K562 (cell line): ENCODE results near the gene EEF1A1.

Experiments
- ADNP ChIP-seq: fragments of 200-800 bp; sonication (Bioruptor generic); IDR thresholded peaks from 2 replicates; pipeline ENCODE4 v1.6.1; 2016; ENCODE audit warnings: missing genetic modification characterization, missing compliant biosample characterization
- BDP1 ChIP-seq: IDR thresholded peaks from 3 replicates; pipeline ENCODE4 v1.6.1; 2011; ENCODE audit not compliant: insufficient read length, insufficient read depth
- CTCF ChIP-seq, 3 experiments: IDR thresholded peaks in 2 of 3; conservative IDR thresholded peaks in 1 of 3; 2 replicates each; pipeline ENCODE4 v1.5.1; 2011 to 2012; ENCODE audit warnings: low read length in 3 of 3, mild to moderate bottlenecking in 3 of 3, control low read depth in 2 of 3, improper control_type of control experiment in 1 of 3, inconsistent platforms in 1 of 3, low read depth in 1 of 3, mixed read lengths in 1 of 3, moderate library complexity in 1 of 3; ENCODE audit not compliant: insufficient read depth in 2 of 3
- ETS1 ChIP-seq: conservative IDR thresholded peaks from 2 replicates; pipeline ENCODE4 v1.6.1; 2011; ENCODE audit warnings: low read depth, mild to moderate bottlenecking, low read length; ENCODE audit not compliant: control insufficient read depth
- FOXM1 ChIP-seq, 2 experiments: fragments of 450-650 bp in 1 of 2; sonication (generic) in 1 of 2; formaldehyde crosslinking in 1 of 2; IDR thresholded peaks; 2 replicates each; pipeline versions ENCODE4 v1.6.1 to v1.9.0; 2017 to 2022; ENCODE audit warnings: low read depth in 2 of 2, mild to moderate bottlenecking in 2 of 2, missing genetic modification reagents in 1 of 2, moderate library complexity in 1 of 2
- HOXB6 ChIP-seq: fragments of 250-450 bp; sonication (Bioruptor Pico); IDR thresholded peaks from 2 replicates; pipeline ENCODE4 v1.5.1; 2022; ENCODE audit warnings: mild to moderate bottlenecking, borderline replicate concordance
- IRF1 ChIP-seq: sonication (generic); formaldehyde crosslinking; IDR thresholded peaks from 2 replicates; pipeline ENCODE4 v1.8.0; 2022; ENCODE audit warnings: missing genetic modification reagents, mild to moderate bottlenecking, borderline replicate concordance
- POLR2A ChIP-seq: fragments of 450-650 bp; conservative IDR thresholded peaks from 2 replicates; pipeline ENCODE4 v1.6.1; 2016
- SMARCB1 ChIP-seq: IDR thresholded peaks from 2 replicates; pipeline ENCODE4 v1.6.1; 2011; ENCODE audit warnings: improper control_type of control experiment, low read depth; ENCODE audit not compliant: insufficient read length
- TRIM28 ChIP-seq: fragments of 450-650 bp; IDR thresholded peaks from 2 replicates; pipeline ENCODE4 v1.6.1; 2017
- ZBTB33 ChIP-seq: sonication (generic); formaldehyde crosslinking; IDR thresholded peaks from 2 replicates; pipeline ENCODE4 v1.8.1; 2023; ENCODE audit warnings: mild to moderate bottlenecking, missing genetic modification reagents
- ZFP91 ChIP-seq: sonication (generic); formaldehyde crosslinking; IDR thresholded peaks from 2 replicates; pipeline ENCODE4 v1.8.0; 2022; ENCODE audit warnings: mild to moderate bottlenecking, missing genetic modification reagents
- ZKSCAN8 ChIP-seq: fragments of 200-800 bp; sonication (Bioruptor generic); IDR thresholded peaks from 2 replicates; pipeline ENCODE4 v1.6.1; 2016; ENCODE audit warnings: missing genetic modification characterization, missing compliant biosample characterization

GRCh38 chr6:73520688-73521350 is at the start of gene EEF1A1:
- no peak for TF ChIP-seq CTCF (IDR thresholded peaks at IDR 0.05 in 2 of 3, conservative IDR thresholded peaks at IDR 0.05 in 1 of 3; ENCODE audit: insufficient read depth in 2 of 3, low read depth in 1 of 3, low read length in 3 of 3)
- no peak for TF ChIP-seq TRIM28
- TF ChIP-seq HOXB6 (CRISPR knock-in tag): no peak
- TF ChIP-seq SMARCB1: no peak
- peak; percentile 84; the same call in 1 of the 2 replicates for TF ChIP-seq IRF1 (CRISPR knock-in tag)
- TF ChIP-seq ZKSCAN8: peak; percentile 57; the same call in 1 of the 2 replicates
- TF ChIP-seq ZFP91 (CRISPR knock-in tag): no peak
- peak; percentile 54; the same call in 1 of the 2 replicates for TF ChIP-seq FOXM1 (IDR thresholded peaks at IDR 0.05; ENCODE audit: low read depth)
- peak; percentile 79; the same call in 1 of the 2 replicates for TF ChIP-seq FOXM1 (CRISPR knock-in tag; IDR thresholded peaks at IDR 0.05; ENCODE audit: low read depth)
- peak; percentile 72 for TF ChIP-seq ZBTB33 (CRISPR knock-in tag)
- TF ChIP-seq BDP1: no peak
- peak; percentile 100 for TF ChIP-seq POLR2A
- peak; percentile 84; the same call in 1 of the 2 replicates for TF ChIP-seq ETS1
- TF ChIP-seq ADNP: no peak
